EL (cell line): ENCODE measurements around the gene ZRANB3.
A peak's percentile ranks its signal among the peaks of the same experiment; 100 is the strongest.
"Not testable (repeated sequence)": the region's sequence is repeated elsewhere in the genome, so short reads cannot be mapped to it uniquely, and the experiment has no call there.

ENCODE experiments used
- DNase-seq: peaks from one replicate; pipeline ENCODE4 v3.0.0-alpha.2; 2016

The ZRANB3 gene

DNA sequence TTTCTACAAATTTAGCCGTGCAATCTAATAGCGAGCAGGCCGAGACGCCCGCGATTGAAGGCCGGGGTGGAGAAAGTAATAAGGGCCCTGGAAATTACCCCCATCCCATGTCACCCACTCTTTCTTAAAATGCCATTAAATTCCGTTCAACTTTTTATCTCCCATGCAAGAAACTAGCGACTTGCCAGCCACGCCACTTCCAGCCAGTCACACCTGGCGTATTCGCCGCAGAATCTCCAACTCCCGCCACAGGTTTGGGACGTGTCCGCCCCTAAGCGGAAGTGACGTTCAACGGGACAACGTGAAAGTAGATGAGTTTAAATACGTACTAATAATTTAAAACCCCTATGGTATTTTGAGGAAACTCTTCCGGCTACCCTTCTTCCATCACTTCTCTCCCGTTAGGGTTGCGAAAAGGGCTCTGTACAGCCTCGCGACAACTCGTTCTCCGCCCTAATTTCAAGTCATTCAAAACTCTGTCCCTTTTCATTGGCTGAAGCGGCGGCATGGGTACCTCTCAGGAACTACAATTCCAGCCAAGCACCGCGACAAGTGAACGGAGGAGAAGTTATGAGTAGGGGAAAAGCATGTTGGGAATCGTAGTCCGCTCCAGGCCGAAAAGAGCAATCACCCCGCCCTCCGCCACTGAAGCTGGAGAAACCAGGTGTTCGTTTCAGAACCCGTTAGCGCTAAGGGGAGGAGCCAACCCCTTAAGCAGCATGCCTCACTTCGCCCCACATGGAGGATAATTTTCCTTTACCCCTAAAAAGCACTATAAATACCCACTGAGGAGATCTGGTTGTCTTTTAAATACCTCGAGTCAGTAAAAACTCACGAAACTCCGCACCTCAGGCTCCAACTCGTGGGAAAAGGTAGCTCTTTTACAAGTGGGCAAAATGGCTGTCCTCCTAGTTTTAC, at the start of gene ZRANB3:
TSS of gene ZRANB3 (minus strand) at position 906 of the 918 bp plus-strand sequence.
- DNase-seq, result peak; percentile 99

DNA sequence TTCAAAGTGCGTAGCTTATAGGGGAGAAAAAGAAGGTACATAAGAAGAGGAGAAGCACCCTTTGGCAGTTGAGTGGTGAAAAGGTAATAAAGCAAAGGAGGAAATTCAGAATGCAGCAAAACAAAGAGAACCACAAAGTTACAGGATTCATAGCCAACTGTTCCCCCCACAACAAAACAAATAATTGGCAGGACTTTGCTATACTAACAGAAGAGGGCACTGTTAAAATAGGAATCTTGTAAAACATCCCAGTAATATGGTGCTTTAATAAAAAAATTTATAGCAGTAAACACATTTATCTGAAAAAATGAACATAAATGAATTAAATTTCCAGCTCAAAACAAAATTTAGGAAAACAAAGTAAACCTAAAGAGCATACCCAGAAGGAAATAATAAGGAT, 42.6 kb upstream of the ZRANB3 start:
- no peak for DNase-seq

DNA sequence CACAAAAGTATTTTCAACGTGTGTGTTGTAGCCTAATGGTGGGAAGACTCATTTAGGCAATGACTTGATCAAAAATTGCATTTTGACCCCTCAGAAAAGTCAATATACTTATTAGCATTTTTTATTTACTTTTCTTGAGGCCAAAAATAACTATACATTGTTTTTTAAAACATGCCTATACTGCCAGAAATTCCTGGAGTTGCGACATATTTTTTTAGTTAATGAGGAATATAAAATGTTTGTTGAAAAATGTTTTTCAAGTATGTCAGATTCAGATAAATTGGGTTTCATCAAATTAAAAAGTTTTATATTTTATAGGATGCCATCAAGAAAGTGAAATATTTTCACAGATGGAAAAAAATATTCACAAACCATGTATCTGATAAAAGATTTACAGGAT, 39.9 kb upstream of the ZRANB3 start:
- DNase-seq, result no peak

DNA sequence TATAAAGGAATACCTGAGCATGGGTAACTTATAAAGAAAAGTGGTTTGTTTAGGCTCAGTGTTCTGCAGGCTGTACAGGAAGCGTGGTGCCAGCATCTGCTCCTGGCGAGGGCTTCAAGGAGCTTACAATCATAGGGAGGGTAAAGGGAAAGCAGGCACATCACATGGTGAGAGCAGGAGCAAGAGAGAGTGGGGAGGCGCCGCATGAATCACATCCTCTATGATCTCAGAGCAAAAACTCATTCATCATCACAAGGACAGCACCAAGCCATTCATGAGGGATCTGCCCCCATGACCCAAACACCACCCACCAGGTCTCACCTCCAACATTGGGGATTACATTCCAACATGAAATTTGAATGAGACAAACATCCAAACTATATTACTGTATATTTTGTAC, 32.8 kb upstream of the ZRANB3 start:
- DNase-seq, result peak; percentile 49

DNA sequence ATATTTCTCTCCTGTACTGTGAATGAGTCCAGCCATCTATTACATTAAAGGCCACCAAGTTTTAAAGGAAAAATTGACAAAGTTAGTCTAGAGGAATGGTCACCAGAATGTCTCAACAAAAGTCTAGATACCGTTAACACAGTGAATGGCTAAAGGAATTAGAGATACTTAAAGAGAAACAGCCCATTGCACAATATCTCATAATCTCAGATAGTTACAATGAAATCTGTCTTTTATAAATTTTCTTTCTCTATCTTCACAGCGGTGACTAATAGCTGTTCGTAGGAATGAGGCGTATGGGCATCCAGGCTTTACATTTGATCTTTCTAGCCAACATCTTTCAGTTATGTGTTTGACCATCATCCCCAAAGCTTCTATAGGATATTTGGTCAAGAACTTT, 30.9 kb upstream of the ZRANB3 start:
- DNase-seq, result no peak

- DNase-seq, result no peak
Observed at GRCh38 chr2:135557530-135557929, 26.5 kb upstream of the ZRANB3 start.

- no peak for DNase-seq
Observed at GRCh38 chr2:135555311-135555710, 24.3 kb upstream of the ZRANB3 start.

- DNase-seq, result no peak
Observed at GRCh38 chr2:135552887-135553286, 21.9 kb upstream of the ZRANB3 start.

DNA sequence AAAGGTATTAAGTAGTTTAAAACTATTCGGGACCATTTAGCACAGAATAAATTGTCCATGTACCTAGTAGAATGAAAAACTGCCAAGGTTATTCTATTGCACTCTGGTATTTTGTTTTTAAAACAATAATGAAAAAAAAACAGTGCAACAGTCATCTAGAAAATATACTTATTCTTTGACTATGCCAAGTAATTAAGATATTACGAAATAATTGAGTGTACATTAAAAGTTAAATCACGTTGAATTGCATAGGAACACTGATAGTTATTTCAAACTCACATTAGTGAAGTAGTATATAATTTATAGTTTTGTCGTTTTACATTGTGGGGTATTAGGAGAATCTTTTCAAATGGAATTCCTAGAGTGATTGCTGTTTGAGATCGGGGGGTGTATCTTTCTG, 20.3 kb upstream of the ZRANB3 start:
- DNase-seq, result no peak

- DNase-seq, result no peak
Observed at GRCh38 chr2:135547311-135547710, 16.3 kb upstream of the ZRANB3 start.

DNA sequence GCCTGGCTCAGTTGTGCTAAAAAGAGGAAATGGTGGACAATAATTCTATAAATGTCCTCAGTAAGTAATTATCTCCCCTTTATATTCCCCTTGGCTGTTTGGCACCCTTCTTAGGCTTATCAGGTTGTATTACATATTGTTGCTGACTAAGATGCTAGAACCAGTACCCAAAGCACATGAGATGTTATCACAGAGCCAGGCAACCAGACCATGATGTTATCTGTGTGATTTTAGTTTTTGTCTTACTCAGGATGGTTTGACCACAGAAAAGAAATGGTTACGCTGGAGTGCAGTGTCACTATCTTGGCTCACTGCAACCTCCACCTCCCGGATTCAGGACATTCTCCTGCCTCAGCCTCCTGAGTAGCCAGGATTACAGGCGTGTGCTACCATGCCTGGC, 15.4 kb upstream of the ZRANB3 start:
- no peak for DNase-seq

DNA sequence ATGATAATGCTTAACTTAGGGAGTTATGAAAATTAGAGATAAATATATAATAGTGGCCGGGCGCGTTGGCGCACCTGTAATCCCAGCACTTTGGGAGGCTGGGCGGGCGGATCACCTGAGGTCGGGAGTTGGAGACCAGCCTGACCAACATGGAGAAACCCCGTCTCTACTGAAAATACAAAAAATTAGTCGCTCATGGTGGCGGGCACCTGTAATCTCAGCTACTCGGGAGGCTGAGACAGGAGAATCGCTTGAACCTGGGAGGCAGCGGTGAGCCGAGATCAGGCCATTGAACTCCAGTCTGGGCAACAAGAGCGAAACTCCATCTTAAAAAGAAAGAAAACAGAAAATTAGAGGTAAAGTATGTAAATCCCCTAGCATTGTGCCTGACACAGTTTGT, 2.5 kb upstream of the ZRANB3 start:
- DNase-seq, result not testable (repeated sequence)

- no peak for DNase-seq
Observed at GRCh38 chr2:135532581-135532980, 1.6 kb upstream of the ZRANB3 start.

DNA sequence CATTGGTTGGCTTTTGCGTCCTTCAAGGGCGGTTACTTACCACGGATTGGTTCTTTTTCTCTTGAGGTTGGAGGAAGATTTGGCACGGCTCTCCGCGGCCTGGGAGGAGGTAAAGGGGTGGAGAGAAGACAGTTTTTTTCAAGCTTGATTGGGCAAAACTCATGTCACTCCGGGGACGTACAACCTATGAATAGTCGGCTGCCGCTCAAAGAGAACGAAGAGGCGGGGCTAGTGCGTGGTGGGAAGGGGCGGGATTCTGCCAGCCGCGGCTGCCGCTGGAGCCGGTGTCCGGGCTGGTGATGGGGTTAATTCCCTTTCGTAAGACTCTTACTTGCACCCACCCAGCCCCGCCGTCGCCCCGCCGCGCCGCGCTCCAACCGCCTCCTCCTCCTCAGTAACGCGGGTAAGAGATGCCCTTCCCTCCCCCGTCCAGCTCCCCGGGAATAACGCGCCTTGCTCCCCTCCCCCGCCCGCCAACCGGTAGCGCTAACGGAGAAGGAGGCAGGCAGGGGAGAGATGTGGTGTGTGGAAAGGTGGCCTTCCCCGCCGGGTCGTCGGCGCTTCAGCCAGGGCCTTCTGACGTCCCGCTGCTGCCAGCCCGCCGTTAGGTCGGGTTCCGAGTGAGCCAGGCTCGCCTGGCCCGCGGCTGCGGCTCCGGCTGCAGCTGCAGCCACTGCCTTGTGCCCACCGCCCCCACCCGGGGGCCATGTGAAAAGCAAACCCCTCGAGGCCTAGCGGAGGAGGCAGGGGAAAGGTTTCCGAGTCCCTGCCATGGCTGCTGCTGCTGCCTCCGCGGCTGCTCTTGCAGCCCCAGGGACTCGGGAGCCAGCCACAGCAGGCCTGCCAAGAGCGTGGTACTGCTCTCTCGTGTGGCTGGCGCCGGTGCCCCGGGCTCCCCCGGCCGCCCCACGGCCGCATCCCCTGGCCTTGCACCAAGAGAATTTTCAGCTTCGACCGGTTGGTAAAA, 496 bp upstream of the ZRANB3 start, which contains the start of gene R3HDM1:
TSS of gene R3HDM1 (plus strand) at position 254 of the 967 bp plus-strand sequence. CDS start 73,362 bp downstream, outside the sequence.
- DNase-seq, result peak; percentile 100

DNA sequence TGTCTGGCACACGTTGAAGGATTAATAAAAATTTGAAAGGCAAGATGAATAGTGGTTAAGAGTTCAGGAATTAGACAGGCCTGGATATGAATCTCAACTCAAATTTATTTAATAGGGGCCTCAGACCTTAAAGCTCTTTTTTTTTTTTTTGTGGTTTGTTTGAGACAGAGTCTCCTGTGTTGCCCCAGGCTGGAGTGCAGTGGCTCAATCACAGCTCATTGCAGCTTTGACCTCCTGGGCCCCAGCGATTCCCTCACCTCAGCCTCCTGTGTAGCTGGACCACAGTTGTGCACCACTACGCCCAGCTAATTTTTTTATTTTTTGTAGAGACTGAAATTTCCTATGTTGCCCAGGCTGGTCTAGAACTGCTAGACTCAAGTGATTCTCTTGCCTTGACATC, 3.0 kb downstream of the ZRANB3 start:
- DNase-seq, result no peak

GRCh38 chr2:135525786-135526185, 5.2 kb downstream of the ZRANB3 start:
- DNase-seq, result no peak

DNA sequence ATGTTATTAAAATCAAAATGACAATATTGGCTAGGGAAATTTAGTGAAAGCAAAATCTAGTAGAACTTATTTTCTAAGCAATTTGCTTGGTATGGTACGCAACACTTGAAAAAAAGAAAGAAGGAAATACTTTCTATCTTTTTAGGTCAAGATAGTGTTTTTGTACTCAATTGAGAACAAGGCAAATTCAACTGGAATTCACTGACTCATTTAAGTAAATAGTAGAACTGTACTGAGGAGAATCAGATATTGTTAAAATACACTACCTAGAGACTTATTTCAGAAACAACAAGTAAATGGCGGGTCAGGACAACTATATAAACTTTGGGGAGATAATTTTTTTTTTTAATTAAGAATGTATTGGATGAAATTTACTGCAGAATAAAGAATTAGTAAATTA, 18.9 kb downstream of the ZRANB3 start:
- DNase-seq, result no peak

- no peak for DNase-seq
Observed at GRCh38 chr2:135510577-135510976, 20.4 kb downstream of the ZRANB3 start.

- DNase-seq, result no peak
Observed at GRCh38 chr2:135504811-135505210, 26.2 kb downstream of the ZRANB3 start.

DNA sequence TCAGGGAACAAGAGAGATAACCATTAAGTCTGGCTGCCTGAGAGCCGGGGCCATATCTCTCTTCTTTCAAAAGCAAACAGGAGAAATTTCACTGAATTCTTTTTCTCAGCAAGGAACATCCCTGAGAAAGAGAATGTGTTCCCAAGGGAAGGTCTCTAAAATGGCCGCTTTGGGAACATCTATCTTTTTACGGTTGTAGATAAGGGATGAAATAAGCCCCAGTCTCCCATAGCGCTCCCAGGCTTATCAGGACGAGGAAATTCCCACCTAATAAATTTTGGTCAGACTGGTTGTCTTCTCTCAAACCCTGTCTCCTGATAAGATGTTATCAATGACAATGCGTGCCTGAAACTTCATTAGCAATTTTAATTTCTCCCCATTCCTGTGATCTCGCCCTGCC, 32.4 kb downstream of the ZRANB3 start:
- not testable (repeated sequence) for DNase-seq

DNA sequence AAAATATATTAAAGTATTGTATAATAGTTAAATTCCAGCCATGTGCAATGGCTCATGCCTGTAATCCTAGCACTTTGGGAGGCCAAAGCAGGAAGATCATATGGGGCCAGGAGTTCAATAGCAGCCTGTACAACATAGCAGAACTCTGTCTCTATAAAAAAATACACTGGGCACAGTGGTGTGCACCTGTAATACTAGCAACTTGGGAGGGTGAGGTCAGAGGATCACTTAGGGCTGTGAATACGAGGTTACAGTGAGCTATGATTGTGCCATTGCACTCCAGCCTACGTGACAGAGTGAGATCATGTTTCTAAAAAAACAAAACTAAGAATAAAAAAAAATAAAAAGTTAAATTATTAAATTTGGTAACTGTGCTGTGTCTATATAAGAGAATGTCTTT, 36.1 kb downstream of the ZRANB3 start:
- DNase-seq, result no peak

- peak; percentile 5 for DNase-seq
Observed at GRCh38 chr2:135494503-135494902, 36.5 kb downstream of the ZRANB3 start.

- DNase-seq, result peak; percentile 7
Observed at GRCh38 chr2:135490376-135490775, 40.6 kb downstream of the ZRANB3 start.

DNA sequence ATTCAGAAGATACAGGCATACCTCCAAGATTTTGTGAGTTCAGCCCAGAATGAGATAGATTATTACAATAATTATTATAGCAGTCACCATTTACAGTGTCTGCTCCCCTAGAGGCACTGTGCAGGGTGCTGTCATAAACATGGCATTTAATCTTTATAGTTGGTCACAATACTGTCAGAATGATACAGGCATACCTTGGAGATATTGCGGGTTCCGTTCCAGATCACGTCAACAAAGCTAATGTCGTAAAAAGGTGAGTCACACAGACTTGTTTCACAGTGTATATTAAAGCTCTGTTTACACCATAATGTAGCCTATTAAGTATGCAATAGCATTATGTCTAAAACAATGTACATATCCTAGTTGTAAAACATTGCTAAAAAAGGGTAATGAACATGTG, 45.6 kb downstream of the ZRANB3 start:
- peak; percentile 4 for DNase-seq
